Stimulated activated naive CD8-positive, alpha-beta T cell treated with anti-CD3 and anti-CD28 coated beads, Interleukin-15, Interleukin-2, amounts not matched to agents 100 U/mL and 50 U/mL, for 24 hours (primary cell): Measurements from ENCODE around the gene C4BPA.

Experiments used
- ATAC-seq: fragments of 150-1000 bp; cut with Tn5 transposase; one replicate; pipeline ENCODE4 v1.10.0; 2021
- DNase-seq: peaks from one replicate; pipeline ENCODE4 v3.0.0; 2021

The C4BPA gene

GRCh38 chr1:207124389-207124788 is 20.4 kb downstream of the C4BPA start:
- DNase-seq, result no peak
- ATAC-seq, result no peak

DNA sequence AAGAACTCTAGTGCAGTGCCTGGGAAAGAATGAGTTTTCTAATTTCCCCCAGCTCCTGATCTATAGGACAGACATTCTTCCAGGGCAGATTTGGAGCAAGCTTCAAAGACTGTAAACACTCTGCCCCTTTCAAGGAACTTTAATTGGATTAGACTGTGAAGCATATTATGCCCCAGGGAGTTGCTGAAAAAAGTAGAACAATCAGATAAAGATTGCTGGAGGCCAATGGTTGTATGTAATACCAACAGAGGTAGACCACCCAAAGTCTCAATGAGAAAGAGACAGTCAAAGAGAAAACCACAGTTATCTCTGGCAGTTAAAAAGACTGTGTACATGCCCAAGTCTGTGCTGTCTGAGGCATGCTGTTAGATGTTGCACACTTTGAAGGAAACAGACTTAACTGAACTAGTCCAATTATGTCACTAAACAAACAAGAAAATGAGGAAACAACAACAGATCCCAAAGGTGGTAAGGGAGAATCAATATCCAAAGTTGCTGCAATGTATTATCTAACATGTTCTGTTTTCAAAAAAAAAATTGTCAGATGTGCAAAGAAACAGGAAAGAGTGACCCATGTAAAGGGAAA is 24.4 kb downstream of the C4BPA start:
- DNase-seq (no peak), ATAC-seq (no peak)

- DNase-seq, result no peak
Measured at GRCh38 chr1:207129053-207129452, 25.0 kb downstream of the C4BPA start.

GRCh38 chr1:207130252-207131036 is 26.4 kb downstream of the C4BPA start:
- DNase-seq, result no peak
- no peak for ATAC-seq

More at GRCh38 chr1:207129053-207129452, 25.0 kb downstream of the C4BPA start:
- ATAC-seq, result no peak

DNA sequence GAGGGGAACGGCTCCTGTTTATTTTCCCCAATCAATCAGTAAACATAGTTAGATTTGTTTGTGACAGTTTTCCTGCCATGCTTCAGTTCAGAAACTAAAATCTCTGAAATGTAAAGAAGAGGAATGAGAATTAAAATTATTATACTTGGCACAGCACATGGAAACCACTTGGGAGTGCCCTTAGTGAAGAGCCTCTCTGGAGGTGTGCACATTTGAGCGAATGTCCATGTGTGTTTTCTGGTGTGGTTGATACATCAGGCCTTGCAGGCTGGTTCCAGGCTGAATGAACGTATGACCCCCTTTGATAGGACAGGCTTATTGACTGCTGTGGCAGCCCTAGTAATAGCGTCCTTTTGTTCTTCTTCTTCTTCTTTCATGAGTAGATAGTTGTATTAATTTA is 27.1 kb downstream of the C4BPA start:
- no peak for DNase-seq

DNA sequence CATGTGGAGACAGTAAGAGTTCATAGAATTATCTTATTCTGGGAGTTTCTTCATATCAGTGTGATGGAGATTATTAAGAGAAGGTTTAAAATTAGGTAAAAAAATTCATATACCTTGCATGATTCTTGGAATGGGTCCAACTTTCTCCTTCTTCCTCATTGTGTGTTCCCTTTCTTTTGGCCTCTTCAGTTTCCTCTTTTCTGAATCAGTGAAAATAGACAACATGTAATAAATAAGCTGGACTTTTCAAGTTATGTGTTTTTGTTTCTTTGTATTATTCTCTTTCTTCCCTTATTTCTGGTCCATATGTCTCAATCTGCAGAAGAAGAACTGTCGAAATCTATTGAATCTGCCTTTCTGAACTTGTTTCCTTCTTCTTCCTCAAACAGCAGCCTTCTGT is 30.5 kb downstream of the C4BPA start:
- DNase-seq (no peak), ATAC-seq (no peak)

More for the DNA sequence above, 27.1 kb downstream of the C4BPA start:
- no peak for ATAC-seq

GRCh38 chr1:207139616-207140015 is 35.6 kb downstream of the C4BPA start:
- no peak for ATAC-seq

GRCh38 chr1:207140536-207140935 is 36.5 kb downstream of the C4BPA start:
- no peak for ATAC-seq
- no peak for DNase-seq

More at GRCh38 chr1:207139616-207140015, 35.6 kb downstream of the C4BPA start:
- DNase-seq, result no peak

DNA sequence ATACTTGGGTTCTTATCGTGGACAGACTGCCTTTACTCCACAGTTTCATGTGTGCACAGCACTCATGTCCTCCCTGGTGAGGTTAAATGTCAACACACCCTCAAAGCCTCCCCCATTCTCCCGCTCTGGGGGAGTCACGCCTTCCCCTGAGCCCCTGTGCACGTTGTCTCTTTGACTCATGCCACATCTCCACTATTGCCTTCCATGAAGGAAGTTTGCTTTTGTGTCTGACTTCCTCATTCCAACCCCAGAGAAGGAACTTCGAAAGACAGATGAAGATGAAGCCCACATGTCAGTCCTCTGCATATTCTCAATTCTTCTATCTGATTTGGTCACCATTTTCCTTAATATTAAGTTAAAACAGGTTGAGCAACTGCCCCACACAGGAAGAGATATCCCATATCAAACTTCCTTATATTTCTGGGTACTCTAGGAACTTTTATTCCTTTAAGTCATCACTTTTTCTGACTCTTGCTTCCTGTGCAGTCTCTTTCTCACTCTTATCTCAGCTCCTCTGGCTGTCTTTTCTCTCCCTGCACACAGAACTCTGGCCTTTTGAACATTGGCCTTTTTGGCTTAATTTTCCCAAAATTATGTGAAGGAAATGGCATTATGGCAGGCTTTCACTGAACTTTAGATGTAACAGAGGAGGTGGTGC is 41.5 kb downstream of the C4BPA start:
- ATAC-seq, result no peak
- DNase-seq, result no peak

DNA sequence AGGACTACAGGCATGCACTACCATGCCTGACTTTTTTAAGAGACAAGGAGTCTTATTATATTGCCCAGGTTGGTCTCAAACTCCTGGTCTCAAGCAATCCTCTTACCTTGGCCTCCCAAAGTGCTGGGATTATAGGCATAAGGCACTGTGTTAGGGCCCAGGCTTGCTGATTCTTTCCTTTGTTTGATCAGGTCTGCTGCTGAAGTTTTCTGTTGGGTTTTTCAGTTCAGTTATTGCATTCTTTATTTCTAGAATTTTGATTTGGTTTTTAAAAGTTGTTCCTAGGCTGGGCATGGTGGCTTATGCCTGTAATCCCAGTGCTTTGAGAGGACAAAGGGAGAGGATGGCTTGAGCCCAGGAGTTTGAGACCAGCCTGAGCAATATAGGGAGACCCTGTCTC is 47.9 kb downstream of the C4BPA start:
- DNase-seq, result no peak
- ATAC-seq, result no peak

DNA sequence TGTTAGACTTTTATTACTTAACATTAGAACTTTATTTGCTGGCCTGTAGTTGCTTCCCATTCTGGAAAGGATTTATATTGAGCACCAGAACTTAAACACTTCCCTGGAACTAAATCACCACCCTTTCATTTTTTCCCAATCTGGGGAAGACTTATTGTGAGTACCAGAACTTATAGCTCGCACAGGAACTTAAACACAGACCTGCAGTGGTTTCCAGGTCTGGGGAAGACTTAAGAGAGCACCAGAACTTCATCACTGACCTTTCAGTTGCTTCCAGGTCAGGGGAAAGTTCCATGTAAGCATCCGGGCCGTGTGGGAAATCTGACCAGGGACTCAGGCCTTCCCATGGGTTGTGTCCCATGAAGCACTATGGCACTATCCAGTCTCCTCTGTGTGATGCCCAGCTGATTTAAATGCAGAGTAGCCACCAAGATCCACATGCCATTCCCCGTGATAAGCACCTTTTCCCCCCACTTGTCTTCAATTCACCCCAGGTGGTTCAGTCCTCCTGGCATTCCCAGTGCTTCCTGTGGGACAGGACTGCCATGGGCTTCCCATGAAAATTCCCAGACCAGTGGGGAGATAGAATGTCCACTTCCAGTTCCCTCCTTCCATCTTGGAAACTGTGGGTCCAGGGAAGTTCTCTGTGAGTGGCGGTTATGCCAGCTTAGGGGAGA is 48.9 kb downstream of the C4BPA start:
- ATAC-seq (no peak), DNase-seq (no peak)

- DNase-seq, result no peak
- no peak for ATAC-seq
Measured at GRCh38 chr1:207155028-207155427, 51.0 kb downstream of the C4BPA start.

DNA sequence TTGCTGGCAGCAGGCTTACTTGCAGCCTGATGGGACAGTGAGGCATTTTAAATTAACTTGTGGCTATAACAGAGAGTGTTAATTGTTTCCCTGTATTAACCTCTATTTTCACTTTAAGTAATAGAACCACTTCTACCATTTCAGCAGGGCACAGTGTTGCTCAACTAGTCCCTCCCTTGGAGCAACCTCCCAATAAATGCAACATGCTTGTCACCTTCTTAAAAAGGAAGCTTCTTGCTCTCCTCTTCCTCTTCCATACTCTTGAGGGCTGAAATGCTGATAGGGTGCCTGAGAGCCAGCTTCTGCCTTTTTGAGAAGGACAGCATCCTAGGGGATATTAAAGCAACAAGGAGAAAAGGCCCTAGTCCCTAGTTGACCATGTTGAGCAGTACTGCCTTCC is 52.1 kb downstream of the C4BPA start:
- DNase-seq, result no peak
- no peak for ATAC-seq

DNA sequence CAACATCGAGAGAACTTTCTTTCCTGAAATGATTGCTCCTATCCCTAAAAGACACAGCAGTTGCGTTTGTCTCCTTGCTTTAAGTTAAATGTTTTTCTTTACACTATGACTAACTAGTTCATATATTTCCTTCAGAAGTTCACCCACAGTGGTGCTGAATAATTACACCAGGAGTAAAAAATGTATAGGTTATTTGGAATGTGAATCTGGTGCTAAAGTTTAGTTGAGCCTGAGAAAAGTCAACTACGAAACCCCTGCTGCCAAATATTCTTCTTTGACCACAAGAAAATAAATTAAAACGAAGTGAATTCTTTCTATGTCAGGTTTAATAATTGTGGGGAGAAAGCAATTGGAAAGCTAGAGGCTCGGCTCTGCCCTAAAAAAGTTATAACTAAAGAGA is 52.8 kb downstream of the C4BPA start:
- DNase-seq (no peak), ATAC-seq (no peak)

GRCh38 chr1:207164086-207164485 is 60.1 kb downstream of the C4BPA start:
- DNase-seq, result no peak
- no peak for ATAC-seq

- ATAC-seq (no peak), DNase-seq (no peak)
Measured at GRCh38 chr1:207172321-207172720, 68.3 kb downstream of the C4BPA start.

- no peak for DNase-seq
- ATAC-seq, result no peak
Measured at GRCh38 chr1:207172885-207173284, 68.9 kb downstream of the C4BPA start.

DNA sequence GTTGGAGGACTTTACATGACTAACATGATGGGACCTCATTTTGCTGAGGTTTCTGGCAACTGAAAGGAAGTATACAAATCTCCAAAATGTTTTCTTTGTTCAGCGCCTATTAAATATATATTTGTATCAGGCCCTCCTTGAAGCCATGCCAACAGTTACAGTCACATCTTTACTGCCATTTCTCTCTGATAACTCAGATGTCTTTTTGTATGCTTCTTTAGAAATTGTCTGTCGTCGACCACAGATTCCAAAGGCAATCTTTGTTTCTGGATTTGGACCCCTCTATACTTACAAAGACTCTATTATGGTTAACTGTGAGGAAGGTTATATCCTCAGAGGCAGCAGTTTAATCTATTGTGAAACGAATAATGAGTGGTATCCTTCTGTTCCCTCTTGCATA is 69.4 kb downstream of the C4BPA start:
- DNase-seq, result no peak
- ATAC-seq, result no peak

DNA sequence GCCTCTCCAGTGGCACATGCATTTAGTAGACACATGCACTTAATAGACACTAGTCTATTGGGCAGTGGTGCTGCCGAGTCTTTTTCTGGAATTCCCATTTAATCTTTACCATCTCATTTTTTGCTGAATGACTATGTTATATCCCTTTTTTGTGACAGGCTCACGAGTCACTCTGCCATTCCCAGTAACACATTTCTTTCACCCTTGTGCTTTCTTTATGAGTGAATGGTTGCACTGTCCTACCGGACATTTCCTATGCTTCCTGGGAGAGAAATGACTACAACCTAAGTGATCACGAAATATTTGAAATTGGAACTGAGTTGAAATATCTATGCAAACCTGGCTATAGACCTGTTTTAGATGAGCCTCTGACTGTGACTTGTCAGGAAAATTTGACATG is 70.9 kb downstream of the C4BPA start:
- DNase-seq, result no peak
- ATAC-seq, result no peak

GRCh38 chr1:207179036-207179435 is 75.0 kb downstream of the C4BPA start:
- ATAC-seq (no peak), DNase-seq (no peak)

GRCh38 chr1:207181847-207182246 is 77.8 kb downstream of the C4BPA start:
- no peak for ATAC-seq
- DNase-seq, result no peak

- ATAC-seq (no peak), DNase-seq (no peak)
Measured at GRCh38 chr1:207186503-207186902, 82.5 kb downstream of the C4BPA start.

DNA sequence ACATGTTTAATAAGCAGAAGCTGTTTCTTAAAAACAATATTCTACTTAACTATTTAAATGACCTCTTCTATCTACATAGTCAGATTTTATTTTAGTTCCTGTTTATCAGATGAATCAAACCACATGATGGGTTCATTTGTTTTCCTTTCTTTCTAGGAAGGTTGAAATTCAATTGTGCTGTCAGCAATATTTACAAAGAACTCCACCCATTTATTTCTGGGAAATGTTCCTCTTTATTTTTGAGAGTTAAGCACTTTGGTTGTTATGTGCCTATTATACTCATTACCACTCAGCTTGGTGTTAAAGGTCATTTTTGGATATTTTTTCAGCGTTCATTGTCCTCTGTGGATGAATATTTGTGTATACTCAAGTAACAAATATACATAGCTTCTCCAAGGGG is 84.9 kb downstream of the C4BPA start:
- no peak for ATAC-seq
- no peak for DNase-seq
